ENCODE measurements around the gene ADCY1. TPM values are rescaled to one million over a fixed set of nuclear protein-coding genes. Genes with fewer than 3 reads are reported as not detected.

The ADCY1 gene
- total RNA-seq, 4 donors from 2014 or later = 0.49 to 1.2 (median 0.72) TPM

- no peak for ATAC-seq
- H3K4me3 ChIP-seq = no peak overlapping the region
- peaks cover 0 to 7% (median 0%) of the 10 kb centered on the region in 3 donors for H3K9me3 ChIP-seq
- TF ChIP-seq POLR2A (IDR thresholded peaks at IDR 0.05) (no peak), CTCF (IDR thresholded peaks at IDR 0.05) (no peak), POLR2AphosphoS5 (IDR thresholded peaks at IDR 0.05) (no peak), EP300 (IDR thresholded peaks at IDR 0.05) (no peak)
- WGBS, 2 donors (ENCODE audit: low coverage in 1 of 2) = 73% methylated on average over 2 of the region's 10 CpGs; no CpG with 5 or more reads in 1 of the 2 donors
- no peak overlapping the region for H3K27ac ChIP-seq
- H3K36me3 ChIP-seq = peaks cover 0 to 5% of the 10 kb centered on the region in 2 donors
- H3K4me1 ChIP-seq = no peaks in the 10 kb centered on the region
- H3K27me3 ChIP-seq = no peaks in the 10 kb centered on the region
These were observed 25.9 kb downstream of the ADCY1 start for GRCh38 chr7:45599851-45600706.

- Histone ChIP-seq H3K9me3 (peaks cover 0 to 7% (median 0%) of the 10 kb centered on the region in 3 donors), H3K27me3 (no peaks in the 10 kb centered on the region), H3K4me1 (no peaks in the 10 kb centered on the region), H3K4me3 (no peak overlapping the region), H3K27ac (no peak overlapping the region), H3K36me3 (peaks cover 0 to under 1% of the 10 kb centered on the region in 2 donors)
- TF ChIP-seq CTCF (IDR thresholded peaks at IDR 0.05) = no peak
- TF ChIP-seq EP300 (IDR thresholded peaks at IDR 0.05) = no peak
- TF ChIP-seq POLR2AphosphoS5 (IDR thresholded peaks at IDR 0.05) = no peak
- TF ChIP-seq POLR2A (IDR thresholded peaks at IDR 0.05) = no peak
- ATAC-seq = no peak
- WGBS, 2 donors (ENCODE audit: low coverage in 1 of 2) = 100% methylated on average over 1 to 2 of the region's 4 CpGs
These were observed 26.9 kb downstream of the ADCY1 start for GRCh38 chr7:45601094-45601493.

- no peaks in the 10 kb centered on the region for H3K4me1 ChIP-seq
- H3K9me3 ChIP-seq = peaks cover 0 to 7% (median 0%) of the 10 kb centered on the region in 3 donors
- no peak for TF ChIP-seq POLR2A (IDR thresholded peaks at IDR 0.05)
- TF ChIP-seq EP300 (IDR thresholded peaks at IDR 0.05) = no peak
- TF ChIP-seq POLR2AphosphoS5 (IDR thresholded peaks at IDR 0.05) = no peak
- TF ChIP-seq CTCF (IDR thresholded peaks at IDR 0.05) = no peak
- no peak for ATAC-seq
- no peaks in the 10 kb centered on the region for H3K36me3 ChIP-seq
- no peaks in the 10 kb centered on the region for H3K27me3 ChIP-seq
- WGBS, 2 donors (ENCODE audit: low coverage in 1 of 2) = 73 to 98% methylated on average over 2 to 5 of the region's 6 CpGs
- no peak overlapping the region for H3K4me3 ChIP-seq
- no peak overlapping the region for H3K27ac ChIP-seq
These were observed 27.8 kb downstream of the ADCY1 start for GRCh38 chr7:45601816-45602540.

- Histone ChIP-seq H3K27me3 (no peaks in the 10 kb centered on the region), H3K36me3 (no peaks in the 10 kb centered on the region), H3K4me3 (no peak overlapping the region), H3K4me1 (no peaks in the 10 kb centered on the region), H3K27ac (no peak overlapping the region), H3K9me3 (peaks cover 0 to 7% (median 0%) of the 10 kb centered on the region in 3 donors)
- no peak for ATAC-seq
- no CpG with 5 or more reads among the region's 1 CpG for WGBS, 2 donors (ENCODE audit: low coverage in 1 of 2)
- TF ChIP-seq CTCF (IDR thresholded peaks at IDR 0.05) (no peak), POLR2A (IDR thresholded peaks at IDR 0.05) (no peak), POLR2AphosphoS5 (IDR thresholded peaks at IDR 0.05) (no peak), EP300 (IDR thresholded peaks at IDR 0.05) (no peak)
These were observed 31.9 kb downstream of the ADCY1 start for GRCh38 chr7:45606050-45606449.
